ENCODE data around the gene KDSR.

GRCh38 chr18:63307551-63308200 is 59.3 kb downstream of the KDSR start:
- no peak for TF ChIP-seq EP300 (IDR thresholded peaks at IDR 0.05; ENCODE audit: low read depth)
- no peak for TF ChIP-seq CTCF (IDR thresholded peaks at IDR 0.05)
